Activated naive CD4-positive, alpha-beta T cell treated with anti-CD3 and anti-CD28 coated beads for 36 hours (primary cell): ENCODE results near the gene IL17REL. TPM values are rescaled to one million over a fixed set of nuclear protein-coding genes. Genes with fewer than 3 reads are reported as not detected.
A peak's percentile ranks its signal among the peaks of the same experiment; 100 is the strongest.

Experiments used
- CTCF ChIA-PET: fragments of 350-600 bp; sonication (Branson Sonifier 250); formaldehyde crosslinking; loops from one replicate; lab custom pipeline; 2021; ENCODE audit warnings: antibody characterized with exemption; lab: Charles Lee
- DNase-seq: peaks from one replicate; pipeline ENCODE4 v3.0.0-alpha.2; 2020
- H3K27ac Mint-ChIP-seq: one replicate; pipeline ENCODE4 v1.8.0; 2021; ENCODE audit warnings: mild to moderate bottlenecking, mixed read lengths
- H3K27me3 Mint-ChIP-seq: one replicate; pipeline ENCODE4 v1.8.0; 2021; ENCODE audit warnings: low read depth, mixed read lengths
- H3K36me3 Mint-ChIP-seq: one replicate; pipeline ENCODE4 v1.8.0; 2021; ENCODE audit warnings: low read depth, mixed read lengths
- H3K4me1 Mint-ChIP-seq: one replicate; pipeline ENCODE4 v1.8.0; 2021; ENCODE audit warnings: low read depth, mixed read lengths
- H3K4me3 Mint-ChIP-seq: one replicate; pipeline ENCODE4 v1.8.0; 2021; ENCODE audit warnings: mild to moderate bottlenecking, moderate library complexity, mixed read lengths
- H3K9me3 Mint-ChIP-seq: one replicate; pipeline ENCODE4 v1.8.0; 2021; ENCODE audit warnings: mixed read lengths
- intact Hi-C: fragments of 100-400 bp; cut with micrococcal nuclease; formaldehyde crosslinking; loops from one replicate; pipeline ENCODE4 v1.15.1; 2023
- total RNA-seq, 2 experiments: library from RNA; stranded (reverse); gene quantifications; one replicate each; pipeline ENCODE4 v1.2.3, GENCODE V29; 2021

IL17REL gene
- total RNA-seq, 2 experiments from 2014 or later: 0.12 to 0.15 TPM

- H3K4me3 Mint-ChIP-seq: no peak overlapping the region
- peaks cover 3% of the 10 kb centered on the region for H3K36me3 Mint-ChIP-seq
- DNase-seq: no peak
- H3K9me3 Mint-ChIP-seq: no peaks in the 10 kb centered on the region
- intact Hi-C loops: loop anchor here (5.0 kb wide), 2 partner anchors 177 to 457 kb away; no protein-coding TSS in a partner anchor
- H3K27me3 Mint-ChIP-seq: peaks cover 10% of the 10 kb centered on the region
- CTCF ChIA-PET: interaction anchor here (1.0 kb wide), 1 partner anchor 16 kb away, joined by 3 read pairs; no protein-coding TSS in a partner anchor
- H3K4me1 Mint-ChIP-seq: peaks cover 41% of the 10 kb centered on the region
- no peak overlapping the region for H3K27ac Mint-ChIP-seq
Observed at GRCh38 chr22:50014655-50015401, 2.3 kb upstream of the IL17REL start.

- DNase-seq: no peak
- intact Hi-C loops: no loop called here
- H3K36me3 Mint-ChIP-seq: peaks cover 3% of the 10 kb centered on the region
- no peak overlapping the region for H3K27ac Mint-ChIP-seq
- peaks cover 10% of the 10 kb centered on the region for H3K27me3 Mint-ChIP-seq
- peak overlapping the region; percentile 27 for H3K4me3 Mint-ChIP-seq
- H3K4me1 Mint-ChIP-seq: peaks cover 43% of the 10 kb centered on the region
- CTCF ChIA-PET: interaction anchor here (1.0 to 1.1 kb wide), 2 partner anchors 16 to 21 kb away, joined by 3 to 4 read pairs; no protein-coding TSS in a partner anchor
- no peaks in the 10 kb centered on the region for H3K9me3 Mint-ChIP-seq
Observed at GRCh38 chr22:50014053-50014501, 1.5 kb upstream of the IL17REL start.

DNA sequence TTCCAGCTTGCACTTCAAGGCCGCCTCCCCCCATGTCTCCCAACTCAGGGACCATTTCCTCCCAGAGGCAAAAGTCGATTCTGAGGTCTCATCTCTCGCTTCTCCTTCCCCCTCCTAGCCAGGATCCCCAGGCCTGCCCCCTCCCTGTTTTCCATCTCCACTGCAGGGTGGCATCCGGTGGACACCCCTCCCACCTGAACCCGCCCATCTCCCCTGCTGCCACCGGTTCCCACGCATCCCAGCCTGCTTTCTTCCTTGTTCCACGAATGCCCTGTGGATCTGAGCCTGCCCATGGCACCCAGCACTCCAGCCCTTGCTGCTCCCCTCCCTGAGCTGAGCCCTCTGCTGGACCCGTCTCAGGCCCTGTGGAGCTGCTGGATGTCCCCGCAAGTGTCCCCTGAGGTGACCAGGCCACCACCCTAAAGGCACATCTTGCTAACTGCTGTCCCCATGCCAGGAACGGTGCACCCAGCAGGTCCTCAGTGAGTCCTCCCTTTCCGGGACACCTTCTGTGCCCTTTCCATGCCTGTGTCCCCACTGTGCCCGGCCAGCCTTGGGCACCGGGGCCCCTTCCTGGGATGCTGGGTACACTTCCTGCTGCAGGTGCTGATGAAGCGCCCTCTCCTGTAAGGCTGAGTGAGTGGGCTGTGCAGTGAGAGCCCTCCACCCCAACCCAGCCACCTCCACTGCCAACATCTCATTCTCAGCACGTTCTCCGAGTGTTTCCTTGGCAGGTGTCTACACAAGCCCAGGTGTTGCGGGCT is 936 bp downstream of the IL17REL start:
- Mint-ChIP-seq H3K9me3 (no peaks in the 10 kb centered on the region), H3K4me3 (peak overlapping the region; percentile 60), H3K4me1 (peaks cover 21% of the 10 kb centered on the region), H3K36me3 (no peaks in the 10 kb centered on the region), H3K27ac (peak overlapping the region; percentile 59), H3K27me3 (peaks cover 10% of the 10 kb centered on the region)
- intact Hi-C loops: no loop called here
- peak; percentile 35 for DNase-seq
- CTCF ChIA-PET: no interaction called here

DNA sequence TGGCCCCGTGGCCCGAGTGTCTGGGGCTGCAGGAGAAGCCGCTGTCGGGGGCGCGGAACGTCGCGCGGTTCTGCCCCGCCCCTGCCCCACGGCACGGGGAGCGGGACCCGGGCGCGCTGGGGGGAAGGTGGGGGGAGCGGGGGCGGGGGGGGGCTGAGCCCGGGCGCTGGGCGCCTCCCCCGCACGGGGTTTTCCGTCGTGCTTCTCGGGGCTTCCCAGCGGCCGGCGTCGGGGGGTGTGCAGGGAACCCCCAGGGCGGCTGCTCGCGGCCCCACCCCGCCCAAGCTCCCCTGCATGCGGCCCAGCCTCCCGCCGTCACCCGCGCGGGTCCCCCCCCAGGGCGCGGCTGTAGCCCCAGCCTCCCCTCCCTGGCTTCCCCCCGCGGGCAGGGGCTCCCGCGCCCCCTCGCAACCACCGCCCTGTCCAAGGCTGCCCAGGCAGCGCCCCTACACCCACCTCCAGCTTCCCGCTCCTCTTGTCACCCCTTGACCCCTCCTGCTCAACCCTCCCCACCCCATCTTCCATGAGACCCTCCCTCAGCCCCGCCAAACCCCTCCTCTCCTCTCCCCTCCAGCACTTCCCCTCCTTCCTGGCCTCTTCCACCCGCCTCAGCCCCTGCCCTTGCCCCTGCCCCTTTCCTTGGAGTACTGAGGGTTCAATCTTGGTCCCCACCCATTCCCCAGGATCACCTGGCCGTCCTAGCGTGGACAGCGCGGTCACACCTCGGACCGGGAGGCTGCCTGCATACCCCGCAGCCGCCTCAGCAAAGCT is 1.7 kb downstream of the IL17REL start:
- H3K36me3 Mint-ChIP-seq: no peaks in the 10 kb centered on the region
- peak; percentile 51 for DNase-seq
- peaks cover 10% of the 10 kb centered on the region for H3K27me3 Mint-ChIP-seq
- H3K27ac Mint-ChIP-seq: peak overlapping the region; percentile 59
- CTCF ChIA-PET: no interaction called here
- H3K4me3 Mint-ChIP-seq: peak overlapping the region; percentile 60
- intact Hi-C loops: no loop called here
- peaks cover 13% of the 10 kb centered on the region for H3K4me1 Mint-ChIP-seq
- H3K9me3 Mint-ChIP-seq: no peaks in the 10 kb centered on the region

GRCh38 chr22:50009765-50010675 is 2.5 kb downstream of the IL17REL start:
- H3K36me3 Mint-ChIP-seq: no peaks in the 10 kb centered on the region
- H3K4me1 Mint-ChIP-seq: peaks cover 15% of the 10 kb centered on the region
- no peak overlapping the region for H3K4me3 Mint-ChIP-seq
- CTCF ChIA-PET: no interaction called here
- no peaks in the 10 kb centered on the region for H3K9me3 Mint-ChIP-seq
- H3K27ac Mint-ChIP-seq: no peak overlapping the region
- intact Hi-C loops: no loop called here
- H3K27me3 Mint-ChIP-seq: peaks cover 10% of the 10 kb centered on the region
- no peak for DNase-seq

GRCh38 chr22:50009251-50009650 is 3.3 kb downstream of the IL17REL start:
- CTCF ChIA-PET: interaction anchor here (2.3 kb wide), 1 partner anchor 16 kb away, joined by 11 read pairs; no protein-coding TSS in a partner anchor
- H3K9me3 Mint-ChIP-seq: no peaks in the 10 kb centered on the region
- no peaks in the 10 kb centered on the region for H3K36me3 Mint-ChIP-seq
- H3K27me3 Mint-ChIP-seq: peaks cover 10% of the 10 kb centered on the region
- H3K4me3 Mint-ChIP-seq: no peak overlapping the region
- intact Hi-C loops: no loop called here
- no peak for DNase-seq
- no peak overlapping the region for H3K27ac Mint-ChIP-seq
- peaks cover 19% of the 10 kb centered on the region for H3K4me1 Mint-ChIP-seq

DNA sequence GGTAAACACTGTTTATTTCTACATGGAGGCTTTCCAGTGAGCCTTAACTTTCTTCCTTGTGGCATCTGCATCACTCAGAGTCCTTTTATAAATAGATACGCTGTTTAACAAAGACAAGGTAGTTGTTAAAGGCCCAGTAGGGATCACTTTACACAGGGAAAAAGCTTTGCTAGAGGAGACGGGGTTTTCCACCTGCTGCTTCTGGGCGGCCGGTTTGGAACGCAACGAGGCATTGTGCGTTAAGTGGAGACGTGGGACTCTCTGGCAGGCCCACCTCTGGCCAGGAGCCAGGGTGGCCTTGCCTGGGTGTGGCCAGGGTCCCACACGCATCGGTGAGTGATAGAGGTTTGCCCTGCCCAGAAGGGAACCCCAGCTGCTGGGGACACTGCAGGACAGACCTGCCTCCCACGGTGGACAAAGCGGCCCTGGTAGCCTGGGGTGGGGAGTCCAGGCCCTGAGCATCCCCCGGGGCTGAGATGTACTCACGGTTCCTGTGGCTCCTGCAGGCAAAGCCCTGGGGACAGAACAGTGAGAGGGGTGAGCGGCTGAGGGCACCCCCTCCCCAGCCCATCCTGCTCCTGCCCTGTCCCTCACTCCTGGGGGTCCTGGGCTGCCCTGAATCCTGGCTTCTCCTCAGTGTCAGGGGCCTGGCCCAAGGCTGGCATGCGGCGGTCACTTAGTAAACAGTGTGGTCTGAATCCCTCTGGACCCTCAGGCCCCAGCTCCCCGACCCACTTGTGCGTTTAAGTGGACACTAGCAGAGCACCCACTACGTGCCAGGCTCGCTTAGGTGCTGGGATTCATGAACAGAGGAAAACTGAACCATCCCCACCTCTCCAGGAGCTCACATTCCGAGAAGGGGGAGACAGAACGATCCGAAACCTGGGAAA is 4.2 kb downstream of the IL17REL start:
- intact Hi-C loops: no loop called here
- Mint-ChIP-seq H3K27ac (no peak overlapping the region), H3K9me3 (no peaks in the 10 kb centered on the region), H3K4me3 (no peak overlapping the region), H3K4me1 (peaks cover 19% of the 10 kb centered on the region), H3K36me3 (no peaks in the 10 kb centered on the region), H3K27me3 (peaks cover 10% of the 10 kb centered on the region)
- CTCF ChIA-PET: interaction anchor here (2.3 kb wide), 1 partner anchor 15 kb away, joined by 11 read pairs; no protein-coding TSS in a partner anchor
- DNase-seq: no peak

- no peak overlapping the region for H3K27ac Mint-ChIP-seq
- intact Hi-C loops: no loop called here
- peaks cover 19% of the 10 kb centered on the region for H3K4me1 Mint-ChIP-seq
- DNase-seq: no peak
- no peak overlapping the region for H3K4me3 Mint-ChIP-seq
- H3K9me3 Mint-ChIP-seq: no peaks in the 10 kb centered on the region
- H3K27me3 Mint-ChIP-seq: peaks cover 10% of the 10 kb centered on the region
- CTCF ChIA-PET: interaction anchor here (1.1 to 2.3 kb wide), 2 partner anchors 14 to 24 kb away, joined by 3 to 11 read pairs; no protein-coding TSS in a partner anchor
- H3K36me3 Mint-ChIP-seq: no peaks in the 10 kb centered on the region
Observed at GRCh38 chr22:50007057-50007511, 5.5 kb downstream of the IL17REL start.

DNA sequence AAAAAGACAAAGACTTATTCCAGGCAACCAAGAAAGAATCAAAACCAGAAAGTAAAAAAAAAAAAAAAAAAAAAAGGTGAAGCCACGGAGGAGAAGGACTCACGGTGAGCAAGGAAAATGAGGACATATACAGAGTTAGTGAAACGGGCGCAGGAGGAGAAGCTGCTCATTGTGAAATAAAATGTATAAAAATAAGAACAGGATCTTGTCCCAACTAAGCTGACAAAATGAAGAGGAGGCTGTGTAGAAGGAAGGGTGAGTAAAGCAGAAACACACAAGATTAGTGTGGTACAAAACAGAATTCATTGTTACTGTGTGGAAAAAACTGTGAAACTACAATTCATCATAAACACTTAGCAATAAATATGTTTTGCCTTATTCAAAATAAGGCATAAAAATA is 7.6 kb downstream of the IL17REL start:
- peaks cover 1% of the 10 kb centered on the region for H3K27me3 Mint-ChIP-seq
- no peaks in the 10 kb centered on the region for H3K9me3 Mint-ChIP-seq
- CTCF ChIA-PET: interaction anchor here (0.7 to 1.8 kb wide), 5 partner anchors 9 to 26 kb away, joined by 4 to 5 read pairs (median 5); no protein-coding TSS in a partner anchor
- intact Hi-C loops: no loop called here
- DNase-seq: no peak
- peak overlapping the region; percentile 10 for H3K27ac Mint-ChIP-seq
- peaks cover 10% of the 10 kb centered on the region for H3K4me1 Mint-ChIP-seq
- H3K4me3 Mint-ChIP-seq: no peak overlapping the region
- no peaks in the 10 kb centered on the region for H3K36me3 Mint-ChIP-seq

GRCh38 chr22:50002791-50003190 is 9.8 kb downstream of the IL17REL start:
- CTCF ChIA-PET: interaction anchor here (1.5 to 1.9 kb wide), 2 partner anchors 9 to 15 kb away, joined by 4 to 5 read pairs; no protein-coding TSS in a partner anchor
- Mint-ChIP-seq H3K4me3 (no peak overlapping the region), H3K27ac (no peak overlapping the region), H3K9me3 (no peaks in the 10 kb centered on the region), H3K27me3 (peaks cover 6% of the 10 kb centered on the region), H3K36me3 (no peaks in the 10 kb centered on the region), H3K4me1 (peaks cover 9% of the 10 kb centered on the region)
- intact Hi-C loops: no loop called here
- no peak for DNase-seq
